ENCODE data around the gene SCGB1D2.
"Not testable (repeated sequence)": the region's sequence is repeated elsewhere in the genome, so short reads cannot be mapped to it uniquely, and the experiment has no call there.

The SCGB1D2 gene

GRCh38 chr11:62205441-62205840 is 36.6 kb upstream of the SCGB1D2 start:
- Histone ChIP-seq H3K18ac (ENCODE audit: low read length) (peak overlapping the region; percentile 32), H2BK15ac (ENCODE audit: low read length) (no peak overlapping the region), H3K9ac (ENCODE audit: low read depth, low read length, poor library complexity) (no peak overlapping the region), H2BK12ac (ENCODE audit: low read length) (no peak overlapping the region), H3K27me3 (ENCODE audit: control insufficient read depth in 3 of 3, insufficient read depth in 3 of 3, low read depth in 1 of 3, low read length in 3 of 3) (peaks cover 0 to 22% (median 0%) of the 10 kb centered on the region in 3 experiments), H3K36me3 (replicated peaks in 1 of 2; ENCODE audit: control insufficient read depth in 2 of 2, insufficient read depth in 2 of 2, low read length in 2 of 2) (no peaks in the 10 kb centered on the region), H3K79me1 (ENCODE audit: low read depth, low read length) (no peaks in the 10 kb centered on the region), H3K14ac (ENCODE audit: low read length) (no peak overlapping the region), H3K23ac (ENCODE audit: low read depth, low read length, poor library complexity) (peak overlapping the region; percentile 6), H4K91ac (ENCODE audit: low read depth, low read length, poor library complexity) (no peak overlapping the region), H3K4ac (ENCODE audit: low read length) (no peak overlapping the region), H3K9me3 (replicated peaks in 1 of 2; ENCODE audit: control insufficient read depth in 2 of 2, insufficient read depth in 1 of 2, low read depth in 1 of 2, low read length in 2 of 2) (no peaks in the 10 kb centered on the region), H2AFZ (ENCODE audit: low read length) (no peak overlapping the region), H4K8ac (ENCODE audit: low read depth, low read length) (no peak overlapping the region), H3K27ac (replicated peaks; ENCODE audit: low read length) (no peak overlapping the region), H2BK5ac (ENCODE audit: low read length) (no peak overlapping the region), H3K4me3 (ENCODE audit: low read length in 2 of 2) (no peak overlapping the region), H3K4me2 (ENCODE audit: insufficient read depth, low read length, poor library complexity, severe bottlenecking) (no peak overlapping the region), H3K4me1 (ENCODE audit: control insufficient read depth in 2 of 2, insufficient read depth in 1 of 2, low read depth in 1 of 2, low read length in 2 of 2) (peaks cover 0 to 2% of the 10 kb centered on the region in 2 donors), H2AK5ac (ENCODE audit: low read depth, low read length) (no peak overlapping the region), H2BK120ac (ENCODE audit: low read depth, low read length) (no peak overlapping the region)
- WGBS, 2 donors (ENCODE audit: extremely low coverage in 2 of 2, insufficient read length in 2 of 2, insufficient replicate concordance in 1 of 2), result no CpG with 5 or more reads among the region's 7 CpGs
- no peak for DNase-seq (ENCODE audit: low spot score)

- H3K4me3 ChIP-seq (ENCODE audit: low read length in 2 of 2), result not testable (repeated sequence)
- no CpG with 5 or more reads among the region's 12 CpGs for WGBS, 2 donors (ENCODE audit: extremely low coverage in 2 of 2, insufficient read length in 2 of 2, insufficient replicate concordance in 1 of 2)
- H3K27me3 ChIP-seq (ENCODE audit: control insufficient read depth in 3 of 3, insufficient read depth in 3 of 3, low read depth in 1 of 3, low read length in 3 of 3), result peaks cover 0 to 18% (median 0%) of the 10 kb centered on the region in 3 experiments
Observed at GRCh38 chr11:62206276-62207066, 35.6 kb upstream of the SCGB1D2 start.

GRCh38 chr11:62208785-62209144 is 33.3 kb upstream of the SCGB1D2 start:
- Histone ChIP-seq H3K4me1 (ENCODE audit: control insufficient read depth in 2 of 2, insufficient read depth in 1 of 2, low read depth in 1 of 2, low read length in 2 of 2) (no peaks in the 10 kb centered on the region), H3K79me1 (ENCODE audit: low read depth, low read length) (no peaks in the 10 kb centered on the region), H4K91ac (ENCODE audit: low read depth, low read length, poor library complexity) (no peak overlapping the region), H2AFZ (ENCODE audit: low read length) (no peak overlapping the region), H3K18ac (ENCODE audit: low read length) (no peak overlapping the region), H3K36me3 (replicated peaks in 1 of 2; ENCODE audit: control insufficient read depth in 2 of 2, insufficient read depth in 2 of 2, low read length in 2 of 2) (no peaks in the 10 kb centered on the region), H4K8ac (ENCODE audit: low read depth, low read length) (no peak overlapping the region), H3K4me2 (ENCODE audit: insufficient read depth, low read length, poor library complexity, severe bottlenecking) (no peak overlapping the region), H2BK120ac (ENCODE audit: low read depth, low read length) (no peak overlapping the region), H2BK15ac (ENCODE audit: low read length) (no peak overlapping the region), H2BK5ac (ENCODE audit: low read length) (no peak overlapping the region), H3K27ac (replicated peaks; ENCODE audit: low read length) (no peak overlapping the region), H3K4me3 (ENCODE audit: low read length in 2 of 2) (no peak overlapping the region), H3K14ac (ENCODE audit: low read length) (no peak overlapping the region), H2AK5ac (ENCODE audit: low read depth, low read length) (no peak overlapping the region), H3K4ac (ENCODE audit: low read length) (no peak overlapping the region), H3K9me3 (replicated peaks in 1 of 2; ENCODE audit: control insufficient read depth in 2 of 2, insufficient read depth in 1 of 2, low read depth in 1 of 2, low read length in 2 of 2) (no peaks in the 10 kb centered on the region), H3K23ac (ENCODE audit: low read depth, low read length, poor library complexity) (no peak overlapping the region), H3K9ac (ENCODE audit: low read depth, low read length, poor library complexity) (no peak overlapping the region), H3K27me3 (ENCODE audit: control insufficient read depth in 3 of 3, insufficient read depth in 3 of 3, low read depth in 1 of 3, low read length in 3 of 3) (peaks cover 0 to 10% (median 0%) of the 10 kb centered on the region in 3 experiments), H2BK12ac (ENCODE audit: low read length) (no peak overlapping the region)
- no CpG with 5 or more reads among the region's 4 CpGs for WGBS, 2 donors (ENCODE audit: extremely low coverage in 2 of 2, insufficient read length in 2 of 2, insufficient replicate concordance in 1 of 2)
- DNase-seq (ENCODE audit: low spot score), result no peak

More at GRCh38 chr11:62206276-62207066, 35.6 kb upstream of the SCGB1D2 start:
- H3K27ac ChIP-seq (replicated peaks; ENCODE audit: low read length); DNase-seq (ENCODE audit: low spot score); H3K4ac ChIP-seq (ENCODE audit: low read length); H3K23ac ChIP-seq (ENCODE audit: low read depth, low read length, poor library complexity); H2AFZ ChIP-seq (ENCODE audit: low read length); H2BK5ac ChIP-seq (ENCODE audit: low read length); H3K9me3 ChIP-seq (replicated peaks in 1 of 2; ENCODE audit: control insufficient read depth in 2 of 2, insufficient read depth in 1 of 2, low read depth in 1 of 2, low read length in 2 of 2); H3K79me1 ChIP-seq (ENCODE audit: low read depth, low read length); H3K14ac ChIP-seq (ENCODE audit: low read length); H4K8ac ChIP-seq (ENCODE audit: low read depth, low read length); H2BK15ac ChIP-seq (ENCODE audit: low read length); H3K9ac ChIP-seq (ENCODE audit: low read depth, low read length, poor library complexity); H2AK5ac ChIP-seq (ENCODE audit: low read depth, low read length); H2BK12ac ChIP-seq (ENCODE audit: low read length); H3K4me2 ChIP-seq (ENCODE audit: insufficient read depth, low read length, poor library complexity, severe bottlenecking); H3K36me3 ChIP-seq (replicated peaks in 1 of 2; ENCODE audit: control insufficient read depth in 2 of 2, insufficient read depth in 2 of 2, low read length in 2 of 2); H3K4me1 ChIP-seq (ENCODE audit: control insufficient read depth in 2 of 2, insufficient read depth in 1 of 2, low read depth in 1 of 2, low read length in 2 of 2); H4K91ac ChIP-seq (ENCODE audit: low read depth, low read length, poor library complexity); H2BK120ac ChIP-seq (ENCODE audit: low read depth, low read length); H3K18ac ChIP-seq (ENCODE audit: low read length): not testable (repeated sequence)

- Histone ChIP-seq H3K36me3 (replicated peaks in 1 of 2; ENCODE audit: control insufficient read depth in 2 of 2, insufficient read depth in 2 of 2, low read length in 2 of 2) (peaks cover 0 to 2% of the 10 kb centered on the region in 2 donors), H3K79me1 (ENCODE audit: low read depth, low read length) (no peaks in the 10 kb centered on the region), H3K27ac (replicated peaks; ENCODE audit: low read length) (no peak overlapping the region), H3K18ac (ENCODE audit: low read length) (no peak overlapping the region), H3K4me3 (ENCODE audit: low read length in 2 of 2) (no peak overlapping the region), H3K27me3 (ENCODE audit: control insufficient read depth in 3 of 3, insufficient read depth in 3 of 3, low read depth in 1 of 3, low read length in 3 of 3) (peaks cover 0 to 24% (median 0%) of the 10 kb centered on the region in 3 experiments), H3K4me2 (ENCODE audit: insufficient read depth, low read length, poor library complexity, severe bottlenecking) (no peak overlapping the region), H4K8ac (ENCODE audit: low read depth, low read length) (no peak overlapping the region), H3K9me3 (replicated peaks in 1 of 2; ENCODE audit: control insufficient read depth in 2 of 2, insufficient read depth in 1 of 2, low read depth in 1 of 2, low read length in 2 of 2) (peaks cover 3% of the 10 kb centered on the region in 2 donors), H3K23ac (ENCODE audit: low read depth, low read length, poor library complexity) (no peak overlapping the region), H2AFZ (ENCODE audit: low read length) (no peak overlapping the region), H2BK5ac (ENCODE audit: low read length) (no peak overlapping the region), H3K9ac (ENCODE audit: low read depth, low read length, poor library complexity) (no peak overlapping the region), H2AK5ac (ENCODE audit: low read depth, low read length) (no peak overlapping the region), H3K4me1 (ENCODE audit: control insufficient read depth in 2 of 2, insufficient read depth in 1 of 2, low read depth in 1 of 2, low read length in 2 of 2) (no peaks in the 10 kb centered on the region), H2BK15ac (ENCODE audit: low read length) (no peak overlapping the region), H2BK12ac (ENCODE audit: low read length) (no peak overlapping the region), H3K4ac (ENCODE audit: low read length) (no peak overlapping the region), H2BK120ac (ENCODE audit: low read depth, low read length) (no peak overlapping the region), H3K14ac (ENCODE audit: low read length) (no peak overlapping the region), H4K91ac (ENCODE audit: low read depth, low read length, poor library complexity) (no peak overlapping the region)
- WGBS, 2 donors (ENCODE audit: extremely low coverage in 2 of 2, insufficient read length in 2 of 2, insufficient replicate concordance in 1 of 2), result no CpG with 5 or more reads among the region's 5 CpGs
- DNase-seq (ENCODE audit: low spot score), result no peak
Observed at GRCh38 chr11:62217191-62217748, 24.8 kb upstream of the SCGB1D2 start.
